ENCODE results near the gene IMMP2L. TPM values are rescaled to one million over a fixed set of nuclear protein-coding genes. Genes with fewer than 3 reads are reported as not detected.

IMMP2L gene
- total RNA-seq, 1 donor from 2014 or later = 29.7 TPM

GRCh38 chr7:111414374-111414773 is 147.9 kb downstream of the IMMP2L start:
- TF ChIP-seq, protein P1, sequence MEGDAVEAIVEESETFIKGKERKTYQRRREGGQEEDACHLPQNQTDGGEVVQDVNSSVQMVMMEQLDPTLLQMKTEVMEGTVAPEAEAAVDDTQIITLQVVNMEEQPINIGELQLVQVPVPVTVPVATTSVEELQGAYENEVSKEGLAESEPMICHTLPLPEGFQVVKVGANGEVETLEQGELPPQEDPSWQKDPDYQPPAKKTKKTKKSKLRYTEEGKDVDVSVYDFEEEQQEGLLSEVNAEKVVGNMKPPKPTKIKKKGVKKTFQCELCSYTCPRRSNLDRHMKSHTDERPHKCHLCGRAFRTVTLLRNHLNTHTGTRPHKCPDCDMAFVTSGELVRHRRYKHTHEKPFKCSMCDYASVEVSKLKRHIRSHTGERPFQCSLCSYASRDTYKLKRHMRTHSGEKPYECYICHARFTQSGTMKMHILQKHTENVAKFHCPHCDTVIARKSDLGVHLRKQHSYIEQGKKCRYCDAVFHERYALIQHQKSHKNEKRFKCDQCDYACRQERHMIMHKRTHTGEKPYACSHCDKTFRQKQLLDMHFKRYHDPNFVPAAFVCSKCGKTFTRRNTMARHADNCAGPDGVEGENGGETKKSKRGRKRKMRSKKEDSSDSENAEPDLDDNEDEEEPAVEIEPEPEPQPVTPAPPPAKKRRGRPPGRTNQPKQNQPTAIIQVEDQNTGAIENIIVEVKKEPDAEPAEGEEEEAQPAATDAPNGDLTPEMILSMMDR (IDR thresholded peaks at IDR 0.05; ENCODE audit: unreplicated experiment) = no peak
- H3K36me3 Mint-ChIP-seq (ENCODE audit: insufficient read depth) = no peaks in the 10 kb centered on the region
- H3K4me1 Mint-ChIP-seq (ENCODE audit: low read depth) = peaks cover 10% of the 10 kb centered on the region
- no peaks in the 10 kb centered on the region for H3K27me3 Mint-ChIP-seq
- no peak overlapping the region for H3K27ac Mint-ChIP-seq
- no peak for DNase-seq (ENCODE audit: low spot score, unreplicated experiment)
- no peaks in the 10 kb centered on the region for H3K9me3 Mint-ChIP-seq (ENCODE audit: low read depth)
- H3K4me3 Mint-ChIP-seq (ENCODE audit: low read depth) = no peak overlapping the region

GRCh38 chr7:111413739-111414138 is 148.6 kb downstream of the IMMP2L start:
- DNase-seq (ENCODE audit: low spot score, unreplicated experiment) = no peak
- Mint-ChIP-seq H3K4me1 (ENCODE audit: low read depth) (peaks cover 6% of the 10 kb centered on the region), H3K27ac (no peak overlapping the region), H3K4me3 (ENCODE audit: low read depth) (no peak overlapping the region), H3K27me3 (no peaks in the 10 kb centered on the region), H3K36me3 (ENCODE audit: insufficient read depth) (no peaks in the 10 kb centered on the region), H3K9me3 (ENCODE audit: low read depth) (no peaks in the 10 kb centered on the region)
- TF ChIP-seq, protein P1 (IDR thresholded peaks at IDR 0.05; ENCODE audit: unreplicated experiment) = no peak

DNA sequence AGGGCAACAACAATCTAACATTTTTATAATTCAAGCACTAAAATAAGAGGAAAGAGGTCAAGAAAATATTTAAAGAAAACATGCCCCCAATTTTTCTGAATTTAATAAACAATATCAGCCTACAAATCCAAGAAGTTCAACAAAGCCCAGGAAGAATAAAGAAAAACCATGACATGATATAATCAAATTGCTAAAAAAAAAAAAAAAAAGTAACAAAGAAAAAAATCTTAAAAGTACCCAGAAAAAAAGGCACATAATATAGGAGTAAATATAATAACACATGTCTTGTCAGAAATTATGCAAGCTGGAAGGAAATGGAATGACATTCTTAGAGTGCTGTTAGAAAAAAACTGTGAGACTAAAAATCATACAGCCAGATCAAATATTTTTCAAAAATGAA is 151.4 kb downstream of the IMMP2L start:
- H3K36me3 Mint-ChIP-seq (ENCODE audit: insufficient read depth) = no peaks in the 10 kb centered on the region
- no peaks in the 10 kb centered on the region for H3K27me3 Mint-ChIP-seq
- TF ChIP-seq, protein P1 (IDR thresholded peaks at IDR 0.05; ENCODE audit: unreplicated experiment) = no peak
- no peak overlapping the region for H3K4me3 Mint-ChIP-seq (ENCODE audit: low read depth)
- no peaks in the 10 kb centered on the region for H3K9me3 Mint-ChIP-seq (ENCODE audit: low read depth)
- H3K4me1 Mint-ChIP-seq (ENCODE audit: low read depth) = peaks cover 9% of the 10 kb centered on the region
- no peak for DNase-seq (ENCODE audit: low spot score, unreplicated experiment)
- no peak overlapping the region for H3K27ac Mint-ChIP-seq

DNA sequence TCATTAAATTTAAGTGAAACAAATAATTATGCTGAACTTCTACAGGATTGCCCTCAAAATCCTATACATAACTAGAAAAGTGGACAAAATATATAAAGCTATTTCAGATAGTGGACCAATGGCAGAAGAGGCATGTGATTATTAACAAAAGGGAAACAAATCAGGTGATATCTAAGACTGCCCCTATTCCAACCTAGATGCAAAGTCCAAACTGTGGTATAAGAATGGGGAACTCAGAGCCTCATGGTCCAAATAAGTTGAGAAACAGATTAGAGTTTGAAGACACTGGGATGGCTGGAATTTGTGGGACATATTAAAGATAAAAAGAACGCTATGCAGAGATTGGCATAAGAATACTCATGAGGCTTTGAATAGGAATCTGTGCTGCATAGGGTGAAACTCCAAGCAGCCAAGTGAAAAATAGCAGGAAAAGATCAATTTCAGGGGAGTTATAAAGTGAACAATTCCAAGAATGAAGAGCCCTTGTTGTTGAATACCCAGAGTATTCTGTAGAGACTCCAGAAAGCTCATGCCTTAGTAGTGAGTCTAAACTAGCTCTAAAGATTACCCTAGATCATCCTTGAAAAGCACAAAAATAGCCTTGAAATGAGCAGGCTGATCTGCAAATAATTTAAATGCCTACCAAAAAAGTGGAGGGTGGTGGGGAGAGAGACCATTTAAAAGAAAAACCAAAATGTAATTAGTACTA is 152.4 kb downstream of the IMMP2L start:
- H3K27ac Mint-ChIP-seq = no peak overlapping the region
- H3K4me3 Mint-ChIP-seq (ENCODE audit: low read depth) = no peak overlapping the region
- H3K4me1 Mint-ChIP-seq (ENCODE audit: low read depth) = peaks cover 9% of the 10 kb centered on the region
- no peaks in the 10 kb centered on the region for H3K36me3 Mint-ChIP-seq (ENCODE audit: insufficient read depth)
- no peak for DNase-seq (ENCODE audit: low spot score, unreplicated experiment)
- H3K9me3 Mint-ChIP-seq (ENCODE audit: low read depth) = no peaks in the 10 kb centered on the region
- TF ChIP-seq, protein P1 (IDR thresholded peaks at IDR 0.05; ENCODE audit: unreplicated experiment) = no peak
- H3K27me3 Mint-ChIP-seq = no peaks in the 10 kb centered on the region

GRCh38 chr7:111408724-111409123 is 153.6 kb downstream of the IMMP2L start:
- TF ChIP-seq, protein P1 (IDR thresholded peaks at IDR 0.05; ENCODE audit: unreplicated experiment) = no peak

More at GRCh38 chr7:111408724-111409123, 153.6 kb downstream of the IMMP2L start:
- Mint-ChIP-seq H3K4me3 (ENCODE audit: low read depth) (no peak overlapping the region), H3K27me3 (no peaks in the 10 kb centered on the region), H3K9me3 (ENCODE audit: low read depth) (no peaks in the 10 kb centered on the region), H3K36me3 (ENCODE audit: insufficient read depth) (no peaks in the 10 kb centered on the region), H3K27ac (no peak overlapping the region), H3K4me1 (ENCODE audit: low read depth) (peaks cover 9% of the 10 kb centered on the region)
- no peak for DNase-seq (ENCODE audit: low spot score, unreplicated experiment)

Data from progenitor cell of endocrine pancreas (in vitro differentiated cells).